Trophoblast cell (in vitro differentiated cells and primary cell): ENCODE results near the gene BACE2.

Source experiments
- DNase-seq, 2 donors: peaks; one replicate each; pipeline ENCODE4 v3.0.0-alpha.2; 2016
- H2AFZ ChIP-seq: 2 replicates; pipeline ENCODE4 v1.6.1; 2013; ENCODE audit warnings: low read length, moderate library complexity, mild to moderate bottlenecking; ENCODE audit not compliant: insufficient read depth, poor library complexity
- H2AK5ac ChIP-seq: 2 replicates; pipeline ENCODE4 v1.6.1; 2013; ENCODE audit warnings: mild to moderate bottlenecking, low read length
- H2BK120ac ChIP-seq: 2 replicates; pipeline ENCODE4 v1.6.1; 2013; ENCODE audit warnings: low read length, mild to moderate bottlenecking, moderate library complexity; ENCODE audit not compliant: insufficient read depth, poor library complexity
- H2BK12ac ChIP-seq: 2 replicates; pipeline ENCODE4 v1.6.1; 2013; ENCODE audit warnings: mild to moderate bottlenecking, low read length, moderate library complexity
- H2BK5ac ChIP-seq: 2 replicates; pipeline ENCODE4 v1.6.1; 2013; ENCODE audit warnings: low read length, low read depth, moderate library complexity, mild to moderate bottlenecking; ENCODE audit not compliant: poor library complexity
- H3K14ac ChIP-seq: 2 replicates; pipeline ENCODE4 v1.6.1; 2013; ENCODE audit warnings: mild to moderate bottlenecking, low read length
- H3K18ac ChIP-seq: 2 replicates; pipeline ENCODE4 v1.6.1; 2013; ENCODE audit warnings: mild to moderate bottlenecking, low read length
- H3K23ac ChIP-seq: 2 replicates; pipeline ENCODE4 v1.6.1; 2013; ENCODE audit warnings: low read length
- H3K27ac ChIP-seq: 2 replicates; pipeline ENCODE4 v1.5.1; 2013; ENCODE audit warnings: low read depth, mild to moderate bottlenecking, inconsistent platforms, low read length, moderate library complexity
- H3K27me3 ChIP-seq: 2 replicates; pipeline ENCODE4 v1.6.1; 2013; ENCODE audit warnings: inconsistent platforms, mild to moderate bottlenecking, low read length, moderate library complexity; ENCODE audit not compliant: insufficient read depth
- H3K36me3 ChIP-seq, 2 experiments: 1 replicate in 1 of 2; 2 replicates in 1 of 2; pipeline ENCODE4 v1.6.1; 2013; ENCODE audit warnings: low read length in 2 of 2, mild to moderate bottlenecking in 2 of 2, moderate library complexity in 1 of 2; ENCODE audit not compliant: insufficient read depth in 2 of 2, control insufficient read depth in 1 of 2
- H3K4ac ChIP-seq: 2 replicates; pipeline ENCODE4 v1.6.1; 2013; ENCODE audit warnings: low read depth, mild to moderate bottlenecking, low read length, moderate library complexity
- H3K4me1 ChIP-seq, 2 experiments: 1 replicate in 1 of 2; 2 replicates in 1 of 2; pipeline ENCODE4 v1.6.1; 2013; ENCODE audit warnings: low read length in 2 of 2, mild to moderate bottlenecking in 2 of 2, moderate library complexity in 1 of 2; ENCODE audit not compliant: insufficient read depth in 2 of 2, control insufficient read depth in 1 of 2
- H3K4me2 ChIP-seq: 2 replicates; pipeline ENCODE4 v1.6.1; 2013; ENCODE audit warnings: inconsistent platforms, mild to moderate bottlenecking, low read length, moderate library complexity
- H3K4me3 ChIP-seq: 2 replicates; pipeline ENCODE4 v1.5.1; 2013; ENCODE audit warnings: mild to moderate bottlenecking, low read depth, low read length, inconsistent platforms
- H3K79me1 ChIP-seq: one replicate; pipeline ENCODE4 v1.6.1; 2013; ENCODE audit warnings: low read length
- H3K79me2 ChIP-seq: 2 replicates; pipeline ENCODE4 v1.6.1; 2013; ENCODE audit warnings: low read length, mild to moderate bottlenecking; ENCODE audit not compliant: control insufficient read depth, insufficient read depth, poor library complexity
- H3K9ac ChIP-seq: 2 replicates; pipeline ENCODE4 v1.6.1; 2013; ENCODE audit warnings: mild to moderate bottlenecking, low read length
- H3K9me3 ChIP-seq: 2 replicates; pipeline ENCODE4 v1.6.1; 2013; ENCODE audit warnings: low read depth, mild to moderate bottlenecking, control low read depth, inconsistent platforms, low read length; ENCODE audit not compliant: insufficient read depth
- H4K12ac ChIP-seq: 2 replicates; pipeline ENCODE4 v1.6.1; 2013; ENCODE audit warnings: low read depth, mild to moderate bottlenecking, low read length, moderate library complexity
- H4K8ac ChIP-seq: 2 replicates; pipeline ENCODE4 v1.6.1; 2013; ENCODE audit warnings: low read depth, mild to moderate bottlenecking, low read length, moderate library complexity
- H4K91ac ChIP-seq: one replicate; pipeline ENCODE4 v1.6.1; 2013; ENCODE audit warnings: low read depth, mild to moderate bottlenecking, low read length, moderate library complexity
- WGBS: extraction: QIAGEN DNeasy Blood & Tissue Kit; methylation state at CpG from one replicate; pipeline ENCODE4 v1.1.7; 2013; ENCODE audit warnings: missing lambda C conversion rate; ENCODE audit not compliant: insufficient read length, insufficient coverage; ENCODE audit errors: extremely low coverage; 5-methylcytosine and 5-hydroxymethylcytosine counted together

Gene BACE2

DNA sequence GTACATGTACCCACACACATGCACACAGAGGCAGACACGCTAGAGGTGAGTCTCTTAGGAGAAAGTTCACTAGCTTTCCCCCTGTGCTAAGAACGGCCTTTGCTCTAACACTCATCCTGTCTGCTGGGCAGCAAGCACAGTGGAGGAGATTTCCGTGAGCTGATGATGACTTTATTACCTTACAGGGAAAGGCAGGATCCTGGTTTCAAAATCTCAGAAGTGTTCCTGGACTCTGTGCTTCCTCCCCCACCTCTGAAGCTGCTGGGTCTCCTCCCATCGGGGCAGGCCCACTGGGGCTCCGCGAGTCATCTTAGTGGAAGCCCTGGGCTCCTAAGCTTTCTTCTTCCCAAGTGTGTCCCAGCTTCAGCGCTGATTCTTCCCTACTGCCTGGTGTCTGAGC lies 151.3 kb downstream of the BACE2 start:
- no peak overlapping the region for H2BK5ac ChIP-seq
- H4K91ac ChIP-seq = no peak overlapping the region
- H2BK120ac ChIP-seq = no peak overlapping the region
- no peak overlapping the region for H3K4ac ChIP-seq
- no peak overlapping the region for H3K4me3 ChIP-seq
- no peaks in the 10 kb centered on the region for H3K79me2 ChIP-seq
- no peak overlapping the region for H2AK5ac ChIP-seq
- no peak overlapping the region for H3K14ac ChIP-seq
- H2BK12ac ChIP-seq = no peak overlapping the region
- no peak overlapping the region for H3K18ac ChIP-seq
- no peaks in the 10 kb centered on the region for H3K9me3 ChIP-seq
- WGBS = no CpG with 5 or more reads among the region's 7 CpGs
- H3K23ac ChIP-seq = no peak overlapping the region
- H3K4me1 ChIP-seq = peaks cover 4 to 10% of the 10 kb centered on the region in 2 experiments
- DNase-seq = no peak
- H2AFZ ChIP-seq = no peak overlapping the region
- no peak overlapping the region for H4K12ac ChIP-seq
- H3K27ac ChIP-seq = no peak overlapping the region
- H3K9ac ChIP-seq = no peak overlapping the region
- no peak overlapping the region for H4K8ac ChIP-seq
- H3K36me3 ChIP-seq = no peaks in the 10 kb centered on the region
- no peaks in the 10 kb centered on the region for H3K79me1 ChIP-seq
- H3K4me2 ChIP-seq = no peak overlapping the region
- H3K27me3 ChIP-seq = peaks cover 22% of the 10 kb centered on the region

GRCh38 chr21:41321211-41321907 lies 153.4 kb downstream of the BACE2 start:
- Histone ChIP-seq H3K4ac (no peak overlapping the region), H3K14ac (no peak overlapping the region), H2BK120ac (no peak overlapping the region), H3K9ac (no peak overlapping the region), H2BK5ac (no peak overlapping the region), H3K36me3 (no peaks in the 10 kb centered on the region), H3K79me1 (no peaks in the 10 kb centered on the region), H3K23ac (no peak overlapping the region), H3K18ac (no peak overlapping the region), H4K8ac (no peak overlapping the region), H2BK12ac (no peak overlapping the region), H3K27ac (no peak overlapping the region), H3K27me3 (peaks cover 13% of the 10 kb centered on the region), H4K12ac (no peak overlapping the region), H3K4me1 (peaks cover 4 to 7% of the 10 kb centered on the region in 2 experiments), H2AK5ac (no peak overlapping the region), H3K4me3 (no peak overlapping the region), H3K4me2 (no peak overlapping the region), H3K79me2 (no peaks in the 10 kb centered on the region), H3K9me3 (no peaks in the 10 kb centered on the region), H2AFZ (no peak overlapping the region), H4K91ac (no peak overlapping the region)
- DNase-seq = no peak
- no CpG with 5 or more reads among the region's 20 CpGs for WGBS

DNA sequence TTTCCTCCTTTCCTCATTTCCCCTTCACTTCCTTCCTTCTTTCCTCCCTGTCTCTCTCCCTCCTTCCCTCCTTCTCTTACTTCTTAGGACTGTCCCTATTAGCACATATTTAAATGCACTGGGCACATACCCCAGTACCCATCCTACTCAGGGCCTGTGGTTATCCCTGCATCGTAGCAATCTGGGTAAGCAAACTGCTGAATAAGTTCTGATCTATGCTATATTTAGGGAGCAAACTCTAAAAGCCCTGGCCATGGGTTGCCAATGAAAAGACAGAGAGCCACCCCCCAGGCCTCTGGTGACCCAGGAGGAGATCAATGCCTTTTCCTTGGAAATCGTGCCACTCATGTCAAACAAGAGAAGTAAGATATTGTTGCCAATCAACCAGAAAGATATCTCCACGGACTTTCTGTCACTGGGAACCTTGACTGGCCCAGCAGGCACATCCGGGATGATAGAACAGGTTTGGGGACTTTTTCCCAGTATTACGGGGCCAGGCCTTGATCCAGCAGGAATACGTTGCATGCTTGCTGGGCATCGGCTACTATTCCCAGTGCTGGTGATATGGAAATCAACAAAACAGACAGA lies 154.0 kb downstream of the BACE2 start:
- Histone ChIP-seq H3K4me1 (peaks cover 0 to 1% of the 10 kb centered on the region in 2 experiments), H3K18ac (no peak overlapping the region), H3K36me3 (no peaks in the 10 kb centered on the region), H2AFZ (no peak overlapping the region), H3K79me1 (no peaks in the 10 kb centered on the region), H3K9ac (no peak overlapping the region), H2BK5ac (no peak overlapping the region), H2BK120ac (no peak overlapping the region), H3K27ac (no peak overlapping the region), H3K4me2 (no peak overlapping the region), H3K4ac (no peak overlapping the region), H3K23ac (no peak overlapping the region), H3K9me3 (no peaks in the 10 kb centered on the region), H2BK12ac (no peak overlapping the region), H3K79me2 (no peaks in the 10 kb centered on the region), H4K91ac (no peak overlapping the region), H2AK5ac (no peak overlapping the region), H3K27me3 (peaks cover 6% of the 10 kb centered on the region), H3K4me3 (no peak overlapping the region), H4K12ac (no peak overlapping the region), H4K8ac (no peak overlapping the region), H3K14ac (no peak overlapping the region)
- DNase-seq = peak in 1 of 2 donors; percentile 20
- no CpG with 5 or more reads among the region's 7 CpGs for WGBS

- Histone ChIP-seq H2BK12ac (no peak overlapping the region), H4K8ac (no peak overlapping the region), H3K27me3 (no peaks in the 10 kb centered on the region)
Measured at GRCh38 chr21:41322496-41323382, 154.8 kb downstream of the BACE2 start.

More at GRCh38 chr21:41322496-41323382, 154.8 kb downstream of the BACE2 start:
- H4K91ac ChIP-seq = no peak overlapping the region
- H2BK5ac ChIP-seq = no peak overlapping the region
- no peak overlapping the region for H3K18ac ChIP-seq
- H3K23ac ChIP-seq = no peak overlapping the region
- no peak overlapping the region for H3K9ac ChIP-seq
- no peaks in the 10 kb centered on the region for H3K9me3 ChIP-seq
- no peaks in the 10 kb centered on the region for H3K36me3 ChIP-seq
- no peak overlapping the region for H2BK120ac ChIP-seq
- H3K27ac ChIP-seq = no peak overlapping the region
- no peaks in the 10 kb centered on the region for H3K4me1 ChIP-seq
- H4K12ac ChIP-seq = no peak overlapping the region
- WGBS = no CpG with 5 or more reads among the region's 23 CpGs
- no peak overlapping the region for H3K4me2 ChIP-seq
- no peak overlapping the region for H3K14ac ChIP-seq
- no peak overlapping the region for H2AK5ac ChIP-seq
- H2AFZ ChIP-seq = no peak overlapping the region
- no peaks in the 10 kb centered on the region for H3K79me2 ChIP-seq
- H3K4ac ChIP-seq = no peak overlapping the region
- H3K4me3 ChIP-seq = no peak overlapping the region
- no peak for DNase-seq
- H3K79me1 ChIP-seq = no peaks in the 10 kb centered on the region
